ENCODE results near the gene IGSF5.
A peak's percentile ranks its signal among the peaks of the same experiment; 100 is the strongest.
"Not testable (repeated sequence)": the region's sequence is repeated elsewhere in the genome, so short reads cannot be mapped to it uniquely, and the experiment has no call there.

IGSF5 gene

DNA sequence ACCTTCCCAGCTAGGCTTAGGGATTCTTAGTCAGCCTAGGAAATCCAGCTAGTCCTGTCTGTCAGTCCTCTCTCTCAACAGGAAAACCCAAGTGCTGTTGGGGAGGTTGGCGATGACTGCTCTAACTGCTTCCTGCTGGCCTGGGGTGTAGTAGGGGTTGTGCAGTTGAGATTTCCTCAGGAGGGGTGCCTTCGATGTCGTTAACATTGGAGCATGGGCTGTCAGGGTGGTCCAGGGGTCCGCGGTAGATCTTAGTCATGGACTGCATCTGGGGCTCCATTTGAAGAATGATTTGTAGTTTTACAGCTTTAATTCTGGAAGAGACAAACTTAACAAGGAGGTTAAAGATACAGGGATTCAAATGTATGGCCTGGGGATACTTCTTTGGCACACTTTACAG lies 5.5 kb upstream of the IGSF5 start:
- not testable (repeated sequence) for DNase-seq

DNA sequence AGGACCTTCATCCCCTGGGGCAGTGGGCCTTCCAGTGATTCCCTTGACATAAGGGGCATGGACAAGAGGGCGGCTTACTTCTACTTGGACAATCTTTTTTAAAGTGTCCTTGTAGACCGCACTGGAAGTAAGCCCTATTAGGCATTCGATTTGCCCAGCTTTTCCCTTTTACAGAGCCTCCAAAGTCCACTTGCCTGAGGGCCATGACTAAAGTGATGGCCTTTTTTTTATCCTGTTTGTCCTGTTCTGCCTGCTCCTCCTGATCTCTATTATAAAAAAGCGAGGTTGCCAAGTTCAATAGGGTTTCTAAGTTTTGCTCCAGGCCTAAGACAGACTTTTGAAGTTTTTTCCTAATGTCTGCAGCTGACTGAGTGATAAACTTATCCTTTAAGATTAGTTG lies 2.4 kb upstream of the IGSF5 start:
- DNase-seq = not testable (repeated sequence)

DNA sequence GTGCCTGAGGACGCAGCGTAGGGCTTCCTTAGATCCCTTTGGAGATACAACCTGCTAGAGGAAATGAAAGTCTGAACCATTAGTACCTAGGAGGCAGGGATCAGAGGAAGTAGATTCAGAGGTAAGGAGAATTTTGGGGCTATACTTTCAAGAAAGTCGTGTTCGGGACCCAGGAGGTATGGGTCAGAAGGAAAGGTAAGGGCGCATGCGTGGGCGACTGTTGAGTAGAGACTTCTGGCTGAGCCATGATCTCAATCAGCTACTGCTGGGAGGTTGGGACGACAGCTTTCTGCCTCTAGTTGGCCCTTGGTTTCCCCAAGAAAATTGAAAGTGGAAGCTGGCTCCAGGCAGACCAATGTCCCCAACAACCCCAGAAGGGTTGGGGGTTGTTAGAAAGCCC lies 349 bp downstream of the IGSF5 start:
- not testable (repeated sequence) for DNase-seq

DNA sequence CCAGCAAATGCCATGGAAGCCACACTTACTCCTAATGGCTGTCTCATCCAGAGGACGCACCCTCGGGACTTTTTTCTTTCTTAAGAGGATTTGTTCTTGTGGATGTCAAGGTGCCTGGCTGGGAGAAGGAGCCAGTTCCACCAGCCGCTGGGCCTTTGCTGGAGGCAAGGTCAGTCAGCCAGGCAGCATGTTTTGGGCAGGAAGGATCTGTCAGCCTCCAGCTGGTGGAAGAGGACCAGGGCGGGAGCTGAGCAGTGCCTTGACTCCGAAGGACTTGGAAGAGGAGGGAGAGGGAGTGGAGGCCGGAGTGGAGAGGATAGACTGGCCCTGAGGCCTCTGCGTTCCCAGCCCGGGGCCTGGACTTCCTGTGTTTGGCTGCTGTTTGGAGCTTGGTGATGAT lies 5.7 kb downstream of the IGSF5 start:
- no peak for DNase-seq

DNA sequence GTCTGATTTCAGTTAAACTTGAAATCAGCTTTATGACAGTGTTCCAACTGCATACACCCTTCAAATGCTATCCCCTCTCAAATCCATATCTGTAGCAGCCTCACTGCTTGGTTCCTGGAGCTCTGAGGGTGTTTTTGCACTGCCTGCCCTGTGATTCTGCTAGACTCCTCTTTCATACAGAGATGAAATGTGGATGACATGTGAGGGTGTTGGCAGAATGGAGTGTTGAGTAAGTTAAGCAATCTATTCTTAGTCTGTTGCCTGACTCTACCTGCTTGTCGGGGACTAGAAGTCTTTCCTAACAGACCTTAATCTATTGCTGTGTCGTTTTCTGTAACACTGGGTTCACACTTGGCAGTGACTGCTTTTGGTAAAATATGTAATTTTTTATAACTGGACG lies 9.8 kb downstream of the IGSF5 start:
- no peak for DNase-seq

DNA sequence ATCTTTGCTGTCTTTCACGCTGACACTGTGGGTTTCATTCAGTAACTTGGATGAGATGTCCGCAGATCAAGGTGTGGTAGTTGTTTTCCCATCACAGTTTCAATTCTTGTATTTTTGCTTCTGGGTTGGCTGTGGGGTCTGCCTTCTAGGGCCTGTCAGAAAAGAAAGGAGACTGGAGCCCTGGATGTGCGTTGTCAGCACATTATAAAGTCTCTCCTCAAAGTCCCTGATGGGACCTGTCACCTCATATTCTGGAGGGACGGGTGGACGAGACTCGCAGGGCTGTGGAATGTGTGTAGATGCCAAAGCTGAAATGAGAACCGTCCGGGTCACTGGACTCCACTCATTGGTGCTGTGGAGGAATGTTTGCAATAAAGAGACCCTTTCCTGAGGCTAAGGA lies 11.3 kb downstream of the IGSF5 start:
- DNase-seq = no peak

DNA sequence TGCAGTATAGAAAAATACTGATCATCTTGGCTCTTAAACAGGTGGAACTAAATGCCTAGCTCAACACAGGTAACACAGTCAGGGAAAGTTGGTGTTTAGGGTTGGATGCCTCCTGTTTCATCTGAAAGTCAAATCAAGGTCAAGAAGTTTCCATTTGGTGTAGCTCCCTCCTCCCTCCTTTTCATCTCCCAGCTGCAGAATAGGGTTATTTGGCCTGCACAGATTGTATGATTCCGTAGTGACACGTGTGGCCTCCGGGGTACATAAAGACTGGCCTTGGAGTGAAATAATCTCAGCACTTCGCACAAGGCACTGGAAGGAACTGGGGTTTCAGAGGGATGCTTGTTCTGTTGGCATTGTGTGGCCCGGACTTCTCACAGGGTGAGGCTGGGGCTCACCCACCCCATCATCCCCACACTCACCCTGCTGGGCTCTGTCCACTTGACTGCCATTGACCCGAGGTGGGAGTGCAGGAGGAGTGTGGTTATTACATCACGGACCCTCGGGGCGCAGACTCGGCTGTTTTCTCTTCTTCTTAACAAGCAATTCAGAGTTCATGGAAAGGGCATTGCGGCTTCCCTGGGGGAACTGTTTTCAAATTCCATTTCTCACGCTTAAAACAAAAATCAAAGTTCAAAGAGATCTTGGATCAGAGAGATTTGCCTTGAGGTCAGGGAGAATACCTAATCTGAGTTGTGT lies 18.4 kb downstream of the IGSF5 start:
- no peak for DNase-seq

DNA sequence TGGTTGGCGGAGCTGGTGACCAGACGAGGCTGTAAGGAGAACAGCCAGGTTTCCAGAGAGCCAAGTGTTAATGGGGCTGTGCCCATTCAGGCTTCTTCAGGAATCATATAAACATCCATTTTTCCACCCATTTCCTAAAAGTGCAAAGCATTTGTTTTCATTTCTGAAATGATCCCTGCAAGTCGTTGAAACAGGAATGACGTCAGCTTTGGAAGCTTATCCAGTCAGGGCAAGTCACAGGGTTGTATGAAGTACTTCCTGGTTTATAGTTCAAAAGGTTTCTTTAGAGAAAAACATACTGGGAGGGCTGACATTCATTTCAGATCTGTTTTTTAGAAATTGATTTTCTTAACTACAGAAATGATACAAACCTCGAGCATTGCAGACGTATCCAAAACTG lies 29.2 kb downstream of the IGSF5 start:
- DNase-seq = no peak

DNA sequence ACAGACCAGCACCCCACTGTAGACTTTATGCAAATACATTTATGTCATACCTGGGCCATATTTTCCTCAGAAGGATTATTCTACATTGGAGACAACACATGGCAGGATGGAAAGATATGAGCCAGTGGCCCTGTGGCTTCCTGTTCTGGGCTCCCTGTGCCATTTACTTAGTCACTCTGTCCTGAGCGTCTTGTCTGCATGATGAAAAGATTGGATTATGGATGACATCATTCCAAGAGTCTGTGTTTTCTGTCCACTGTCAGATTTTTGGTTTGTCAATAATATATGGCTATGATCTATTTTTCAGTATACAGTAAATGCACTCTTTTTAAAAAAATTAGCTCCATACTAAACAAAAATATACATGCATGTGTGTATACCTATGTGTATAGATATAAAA lies 30.8 kb downstream of the IGSF5 start:
- no peak for DNase-seq

DNA sequence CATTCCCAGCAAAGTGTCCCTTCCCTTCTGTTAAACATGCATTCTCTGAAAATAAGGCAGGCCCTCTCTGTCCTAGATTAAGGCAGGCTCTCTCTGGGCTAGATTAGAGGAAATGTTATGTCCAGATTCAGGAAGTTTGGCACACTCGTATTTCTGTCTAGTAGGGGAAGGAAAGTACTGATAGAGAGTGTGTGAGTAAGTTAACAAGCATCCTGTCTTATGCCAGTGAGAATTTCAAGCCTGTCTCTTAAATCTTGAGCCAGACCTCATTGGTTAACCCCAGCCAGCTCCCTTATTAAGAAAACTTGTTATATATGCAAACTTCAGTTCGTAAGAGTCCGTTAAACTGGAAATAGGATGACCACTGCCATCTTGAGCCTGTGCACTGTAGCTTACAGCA lies 31.6 kb downstream of the IGSF5 start:
- DNase-seq = no peak

DNA sequence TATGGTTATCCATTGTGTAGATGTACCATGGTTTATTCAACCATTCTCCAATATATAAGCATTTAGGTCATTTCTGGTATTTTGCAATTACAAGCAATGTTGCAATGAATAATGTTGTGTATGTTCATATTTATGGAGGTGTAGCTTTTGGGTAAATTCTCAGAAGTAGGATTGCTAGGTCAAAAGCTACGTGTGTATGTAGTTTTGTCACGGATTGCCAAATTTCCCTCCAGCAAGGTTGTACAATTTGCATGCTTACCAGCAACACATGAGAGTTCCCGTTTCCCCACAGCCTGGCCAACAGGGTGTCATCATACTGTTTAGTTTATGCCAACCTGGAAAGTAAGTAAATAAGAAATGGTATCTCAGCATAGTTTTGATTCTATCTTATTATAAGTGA lies 36.3 kb downstream of the IGSF5 start:
- no peak for DNase-seq

DNA sequence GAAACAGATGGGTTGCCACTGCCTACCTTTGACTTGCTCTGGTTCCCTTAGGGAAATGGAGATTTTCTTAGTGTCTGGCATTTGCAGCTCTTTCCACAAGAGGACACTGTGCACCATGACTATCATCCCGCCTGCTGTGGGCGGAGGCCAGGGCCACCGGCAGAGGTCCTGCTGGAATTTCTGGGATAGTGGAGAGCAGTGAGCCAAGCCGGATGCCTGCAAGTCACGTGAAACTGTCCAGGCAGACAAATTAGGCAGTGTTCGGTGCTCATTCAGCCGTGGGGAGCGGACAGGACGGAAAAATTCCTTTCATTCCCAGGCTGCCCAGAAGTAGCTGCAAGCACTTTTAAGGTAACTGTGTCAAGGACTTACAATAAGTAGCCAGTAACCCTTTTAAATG lies 43.4 kb downstream of the IGSF5 start:
- peak; percentile 9 for DNase-seq

DNA sequence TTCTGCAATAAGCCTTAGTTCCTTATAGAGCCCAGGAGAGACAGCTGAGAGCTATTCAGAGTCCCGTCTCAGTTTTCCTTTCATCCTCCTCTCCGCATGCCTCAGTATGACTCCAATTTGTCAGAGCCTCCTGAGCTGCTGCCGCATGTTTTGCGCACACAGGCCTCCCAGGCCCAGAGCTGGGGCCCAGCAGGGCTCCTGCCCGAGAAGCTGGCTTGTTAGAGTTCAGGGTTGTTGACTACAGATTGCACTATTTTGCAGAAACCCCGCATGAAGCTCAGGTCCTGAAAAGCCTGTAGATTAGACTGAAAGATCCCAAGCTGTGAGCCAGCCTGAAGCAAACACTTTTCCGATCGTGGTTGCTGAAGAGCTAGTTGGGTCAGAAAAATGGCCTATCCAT lies 51.5 kb downstream of the IGSF5 start:
- DNase-seq = no peak

DNA sequence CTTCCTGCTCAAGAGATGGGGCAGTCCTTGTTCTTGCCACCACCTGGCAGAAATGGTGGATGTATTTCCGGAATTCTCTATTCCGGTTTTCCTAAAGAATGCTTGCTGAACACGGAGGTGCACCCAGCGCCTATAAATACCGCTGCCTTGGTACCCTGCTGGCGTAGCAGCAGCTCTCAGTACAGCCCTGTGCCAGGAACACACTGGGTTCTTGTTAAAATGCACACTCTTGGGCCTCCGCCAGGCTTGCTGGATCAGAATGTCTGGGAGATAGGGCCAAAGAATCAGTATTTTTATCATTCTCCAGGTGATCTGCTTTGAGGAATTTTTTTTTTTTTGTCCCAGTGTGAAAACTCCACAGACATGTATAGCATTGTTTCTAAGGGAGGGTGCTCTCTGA lies 54.2 kb downstream of the IGSF5 start:
- DNase-seq = no peak

DNA sequence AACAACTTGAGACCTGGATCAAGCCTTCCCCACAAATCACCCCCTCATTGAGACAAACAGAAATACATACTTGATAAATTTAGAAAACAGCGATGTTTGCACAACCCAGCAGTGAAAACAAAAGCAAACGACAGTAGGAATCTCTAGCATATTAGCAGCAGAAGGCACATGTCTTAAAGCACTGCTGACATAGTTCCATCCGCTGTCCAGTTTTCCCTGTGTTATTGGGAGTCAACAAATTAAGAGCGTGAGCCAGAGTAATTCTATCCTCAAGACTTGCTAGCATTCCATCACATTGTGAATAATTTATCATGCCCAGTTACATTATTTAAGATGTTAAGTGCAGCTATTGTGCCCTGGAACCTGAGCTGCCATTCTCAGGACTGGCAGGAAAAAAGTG lies 55.3 kb downstream of the IGSF5 start:
- DNase-seq = no peak

DNA sequence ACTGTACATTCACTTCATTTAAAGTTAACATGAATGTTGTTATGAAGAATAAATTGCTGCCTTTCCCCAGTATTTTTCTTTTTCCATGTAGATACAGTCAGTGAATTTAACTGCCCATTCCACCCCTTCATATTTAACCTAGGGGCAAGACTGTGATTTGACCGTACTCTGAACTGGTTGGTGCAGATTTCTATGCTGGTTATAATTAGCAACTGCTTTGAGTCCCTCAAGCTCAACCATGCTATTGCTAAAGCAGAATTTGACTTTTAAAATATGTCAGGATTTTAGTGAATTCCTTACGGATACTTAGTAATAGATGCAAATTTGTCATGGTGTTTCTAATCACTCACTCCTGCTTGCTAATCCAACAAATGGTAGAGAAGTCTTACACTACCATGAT lies 57.2 kb downstream of the IGSF5 start:
- no peak for DNase-seq

DNA sequence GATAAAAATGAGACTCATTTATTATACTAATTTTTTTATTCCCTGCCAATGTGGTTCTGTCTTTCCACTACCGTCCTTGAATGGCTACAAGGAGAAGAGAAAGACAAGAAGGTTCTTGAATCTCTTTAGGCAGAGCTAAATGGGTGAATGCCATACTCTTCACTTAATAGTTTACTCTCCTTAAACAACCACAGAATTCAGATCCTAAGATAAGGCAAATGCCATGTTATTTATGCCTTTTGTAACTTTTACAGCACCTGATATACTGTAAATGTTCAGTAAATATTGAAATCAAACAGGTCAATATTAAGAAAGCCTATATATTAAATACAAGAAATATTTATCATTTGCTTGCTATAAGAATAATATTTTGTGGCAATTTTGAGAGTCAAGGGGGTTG lies 58.4 kb downstream of the IGSF5 start:
- no peak for DNase-seq

DNA sequence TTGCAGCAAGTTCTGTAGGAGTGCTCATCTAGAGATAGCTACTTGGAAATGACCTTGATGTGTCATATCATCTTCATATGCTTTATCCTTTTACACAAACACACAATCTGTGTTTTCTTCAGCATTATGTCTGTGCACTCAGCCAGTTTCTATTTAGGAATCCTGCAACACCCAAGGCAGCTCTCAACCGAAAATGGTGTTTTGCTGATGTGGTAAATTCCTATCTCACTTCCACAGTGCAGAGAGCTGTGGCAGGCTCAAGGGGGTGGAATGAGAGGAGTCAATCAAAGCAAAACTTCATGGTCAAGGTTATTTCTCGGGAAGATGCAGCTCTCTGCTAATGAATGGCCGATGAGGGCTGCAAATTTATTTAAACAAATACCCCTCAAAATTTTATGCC lies 59.3 kb downstream of the IGSF5 start:
- no peak for DNase-seq

DNA sequence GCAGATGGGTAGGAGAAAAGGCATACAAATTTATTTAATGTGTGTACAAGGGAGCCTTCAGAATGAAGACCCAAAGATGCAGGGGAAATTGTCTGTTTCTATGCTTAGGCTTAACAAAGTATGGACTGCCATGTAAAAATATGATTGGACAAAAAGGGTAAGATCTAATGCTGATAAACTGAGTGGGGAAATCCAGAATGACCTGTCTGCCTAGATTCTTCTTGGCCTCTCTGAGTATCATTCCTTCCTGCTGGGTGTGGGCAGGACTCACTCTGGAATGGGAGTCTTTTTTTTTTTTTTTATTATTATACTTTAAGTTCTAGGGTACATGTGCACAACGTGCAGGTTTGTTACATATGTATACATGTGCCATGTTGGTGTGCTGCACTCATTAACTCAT lies 61.0 kb downstream of the IGSF5 start:
- DNase-seq = no peak

DNA sequence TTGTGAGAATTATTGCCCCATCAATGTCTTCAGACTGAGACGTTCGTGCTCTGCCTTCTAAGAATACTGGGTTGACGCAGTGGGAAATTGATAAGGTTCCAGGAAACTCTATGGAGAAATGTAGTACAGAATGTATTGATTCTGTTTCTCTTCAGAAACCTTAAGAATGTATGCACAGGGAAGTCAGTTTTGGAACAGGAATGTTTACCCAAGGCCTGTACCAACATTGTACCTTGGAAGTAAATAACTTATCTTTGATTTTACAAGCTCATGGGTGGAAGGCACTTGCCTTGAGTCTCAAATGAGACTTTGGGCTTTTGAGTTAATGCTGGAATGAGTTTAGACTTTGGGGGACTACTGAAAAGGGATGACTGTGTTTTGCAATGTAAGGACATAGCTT lies 62.8 kb downstream of the IGSF5 start:
- DNase-seq = no peak

DNA sequence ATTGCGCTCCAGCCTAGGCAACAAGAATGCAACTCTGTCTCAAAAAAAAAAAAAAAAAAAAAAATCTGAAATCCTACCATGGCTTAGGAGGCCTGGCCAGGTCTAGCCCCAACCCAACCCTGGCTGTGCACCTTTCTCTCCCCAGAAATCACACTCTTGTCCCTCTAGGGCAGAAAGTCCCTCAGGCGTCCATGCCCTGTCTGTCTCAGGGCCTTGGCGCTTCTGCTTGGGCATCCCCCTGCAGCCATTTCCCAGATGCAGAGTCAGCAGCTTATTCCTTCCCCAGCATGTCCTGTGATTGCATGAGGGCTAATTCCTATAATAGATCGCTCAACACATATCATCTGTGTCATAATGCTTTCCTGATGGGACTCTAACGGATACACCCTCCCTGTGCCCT lies 65.0 kb downstream of the IGSF5 start:
- DNase-seq = no peak

DNA sequence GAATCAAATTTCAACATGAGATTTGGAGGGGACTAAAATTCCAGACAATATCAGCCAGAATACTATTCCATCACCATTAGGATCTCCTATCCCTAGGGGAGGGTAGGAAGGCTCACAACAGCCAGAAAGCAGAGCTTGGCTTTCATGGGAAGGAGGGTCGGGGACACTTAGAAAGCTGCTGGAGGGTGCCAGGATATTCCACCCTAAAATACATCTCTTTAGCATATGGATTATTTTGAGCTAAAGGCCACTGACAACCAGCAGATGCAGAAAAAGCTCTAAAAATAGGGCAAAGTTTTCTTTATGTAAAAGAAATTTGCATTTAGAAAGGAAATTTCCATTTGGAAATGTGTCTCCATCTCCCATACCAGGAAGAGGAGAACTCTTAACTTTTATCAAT lies 68.0 kb downstream of the IGSF5 start:
- DNase-seq = no peak

DNA sequence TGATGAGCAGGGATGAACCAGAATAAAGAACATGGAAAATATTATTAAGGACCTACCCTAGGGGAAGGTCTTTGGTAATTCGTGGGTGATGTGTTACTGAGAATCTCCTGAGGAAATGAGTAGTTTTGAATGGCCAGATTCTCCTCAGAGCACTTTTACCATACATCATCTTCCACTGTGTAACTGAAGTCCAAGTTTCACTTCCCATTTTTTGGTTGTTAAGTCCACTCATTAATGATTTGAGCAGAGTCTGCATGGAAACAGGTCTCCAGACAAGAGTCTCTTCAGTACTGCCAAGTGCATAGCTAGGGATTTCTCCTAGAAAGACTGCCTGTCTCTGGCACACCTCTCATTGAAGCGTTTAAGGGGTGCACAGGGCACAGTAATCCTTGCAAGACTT lies 73.6 kb downstream of the IGSF5 start:
- DNase-seq = no peak

DNA sequence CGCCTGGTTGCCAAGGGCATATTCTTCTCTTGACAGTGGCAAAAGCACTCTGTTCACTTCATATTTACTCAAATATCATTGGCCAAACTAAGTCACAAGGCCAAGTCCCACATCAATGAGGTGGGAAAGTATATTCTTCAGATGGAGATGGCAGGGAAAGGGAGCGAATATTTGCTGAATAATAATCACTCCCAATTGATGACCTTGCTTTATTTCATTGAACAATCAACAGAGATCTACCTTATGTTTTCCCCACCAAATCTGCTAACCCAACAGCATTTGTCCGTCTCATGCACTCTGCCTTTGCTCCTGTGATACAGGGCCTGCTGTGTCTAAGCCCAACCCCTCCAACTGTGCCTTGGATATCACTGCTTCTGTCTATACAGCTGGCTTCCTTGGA lies 77.1 kb downstream of the IGSF5 start:
- no peak for DNase-seq

DNA sequence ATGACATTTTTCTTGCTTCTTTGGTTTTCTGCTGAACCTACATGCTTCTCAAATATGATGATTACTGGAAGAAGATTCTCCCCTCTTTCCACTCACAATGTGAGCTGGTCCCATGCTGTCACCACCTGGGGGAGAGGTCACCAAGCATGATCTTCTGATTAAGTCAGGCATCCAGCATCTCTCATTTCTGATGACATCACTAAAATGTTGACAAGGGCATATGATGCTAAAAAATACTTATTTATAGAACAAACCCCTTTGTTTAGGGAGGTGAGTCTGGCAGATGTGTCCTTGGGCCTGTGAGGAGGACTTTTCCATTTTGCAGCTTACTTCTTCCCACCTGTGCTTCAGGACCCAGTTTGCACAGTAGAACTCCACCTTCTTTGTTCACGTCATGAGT lies 80.3 kb downstream of the IGSF5 start:
- no peak for DNase-seq

DNA sequence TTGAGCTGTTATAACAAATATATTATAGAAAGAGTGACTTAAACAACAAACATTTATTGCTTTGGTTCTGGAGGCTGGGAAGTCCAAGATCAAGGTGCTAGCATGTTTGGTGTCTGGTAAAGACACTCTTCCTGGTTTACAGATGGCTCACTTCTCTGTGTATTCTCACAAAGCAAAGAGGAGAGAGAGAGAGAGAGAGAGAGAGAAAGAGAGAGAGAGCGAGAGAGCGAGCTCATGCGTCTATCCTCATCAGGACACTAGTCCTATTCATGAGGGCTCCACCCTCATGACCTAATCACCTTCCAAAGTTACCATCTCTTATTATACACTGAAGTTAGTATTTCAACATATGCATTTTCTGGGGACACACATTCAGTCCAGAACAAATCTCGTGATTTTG lies 89.6 kb downstream of the IGSF5 start:
- DNase-seq = no peak
